Measurements from ENCODE around the gene SLFN13.

SLFN13 gene, protein sequence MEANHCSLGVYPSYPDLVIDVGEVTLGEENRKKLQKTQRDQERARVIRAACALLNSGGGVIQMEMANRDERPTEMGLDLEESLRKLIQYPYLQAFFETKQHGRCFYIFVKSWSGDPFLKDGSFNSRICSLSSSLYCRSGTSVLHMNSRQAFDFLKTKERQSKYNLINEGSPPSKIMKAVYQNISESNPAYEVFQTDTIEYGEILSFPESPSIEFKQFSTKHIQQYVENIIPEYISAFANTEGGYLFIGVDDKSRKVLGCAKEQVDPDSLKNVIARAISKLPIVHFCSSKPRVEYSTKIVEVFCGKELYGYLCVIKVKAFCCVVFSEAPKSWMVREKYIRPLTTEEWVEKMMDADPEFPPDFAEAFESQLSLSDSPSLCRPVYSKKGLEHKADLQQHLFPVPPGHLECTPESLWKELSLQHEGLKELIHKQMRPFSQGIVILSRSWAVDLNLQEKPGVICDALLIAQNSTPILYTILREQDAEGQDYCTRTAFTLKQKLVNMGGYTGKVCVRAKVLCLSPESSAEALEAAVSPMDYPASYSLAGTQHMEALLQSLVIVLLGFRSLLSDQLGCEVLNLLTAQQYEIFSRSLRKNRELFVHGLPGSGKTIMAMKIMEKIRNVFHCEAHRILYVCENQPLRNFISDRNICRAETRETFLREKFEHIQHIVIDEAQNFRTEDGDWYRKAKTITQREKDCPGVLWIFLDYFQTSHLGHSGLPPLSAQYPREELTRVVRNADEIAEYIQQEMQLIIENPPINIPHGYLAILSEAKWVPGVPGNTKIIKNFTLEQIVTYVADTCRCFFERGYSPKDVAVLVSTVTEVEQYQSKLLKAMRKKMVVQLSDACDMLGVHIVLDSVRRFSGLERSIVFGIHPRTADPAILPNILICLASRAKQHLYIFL

DNA sequence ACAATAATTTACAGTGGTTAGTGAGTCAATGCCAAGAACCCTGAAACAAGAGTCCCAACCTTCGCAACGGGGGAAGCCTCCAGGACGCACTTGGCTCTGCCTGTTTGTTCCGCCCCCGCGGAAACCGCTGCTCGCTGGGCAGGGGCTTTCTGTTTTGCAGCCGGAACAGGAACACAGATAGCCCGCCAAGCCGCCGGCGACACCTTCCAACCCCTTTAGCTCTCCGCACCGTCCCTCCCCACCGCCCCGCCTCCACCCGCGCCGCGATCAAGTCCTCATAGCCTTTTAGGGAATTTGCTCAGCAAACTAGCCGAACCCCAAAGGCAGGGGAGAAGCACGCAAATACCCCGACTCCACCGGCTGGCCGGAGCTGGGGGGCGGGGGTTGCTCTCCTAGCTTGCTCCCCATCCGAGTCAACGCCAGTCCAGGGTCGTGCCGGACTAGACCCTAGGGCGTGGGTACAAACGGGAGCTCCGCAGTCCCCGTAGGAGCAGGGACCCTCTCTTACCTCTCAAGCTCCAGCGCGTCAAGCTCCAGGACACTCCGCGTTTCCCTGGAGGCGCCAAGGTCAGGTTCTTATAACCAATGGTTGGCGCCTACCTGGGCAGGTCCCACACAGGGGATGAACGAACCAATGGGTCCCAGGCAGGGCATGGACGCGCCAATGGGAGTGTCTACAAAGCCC lies at the start of gene SLFN13:
Gene SLFN13, minus strand, starts transcription at position 553 of the 685 bp plus-strand sequence. CDS start 3,086 bp downstream, outside the sequence.
- no peaks in the 10 kb centered on the region for H4K20me1 ChIP-seq (ENCODE audit: insufficient read depth, low read length)
- peak within 1 kb of the TSS; percentile 85 for H3K4me3 ChIP-seq (ENCODE audit: low read length)
- H3K4me2 ChIP-seq (ENCODE audit: low read length) = peak within 1 kb of the TSS; percentile 89
- H3K27me3 ChIP-seq (ENCODE audit: low read depth, low read length) = no peaks in the 10 kb centered on the region
- H3K36me3 ChIP-seq (replicated peaks; ENCODE audit: low read depth, low read length) = no peaks in the 10 kb centered on the region
- H3K4me1 ChIP-seq (ENCODE audit: low read length) = peaks cover 13% of the 10 kb centered on the region
- no peaks in the 10 kb centered on the region; the same call in 1 of the 2 replicates for H3K79me2 ChIP-seq (ENCODE audit: low read length)
- H3K9me3 ChIP-seq (ENCODE audit: insufficient read depth, low read length) = no peaks in the 10 kb centered on the region
- TF ChIP-seq, protein P1, sequence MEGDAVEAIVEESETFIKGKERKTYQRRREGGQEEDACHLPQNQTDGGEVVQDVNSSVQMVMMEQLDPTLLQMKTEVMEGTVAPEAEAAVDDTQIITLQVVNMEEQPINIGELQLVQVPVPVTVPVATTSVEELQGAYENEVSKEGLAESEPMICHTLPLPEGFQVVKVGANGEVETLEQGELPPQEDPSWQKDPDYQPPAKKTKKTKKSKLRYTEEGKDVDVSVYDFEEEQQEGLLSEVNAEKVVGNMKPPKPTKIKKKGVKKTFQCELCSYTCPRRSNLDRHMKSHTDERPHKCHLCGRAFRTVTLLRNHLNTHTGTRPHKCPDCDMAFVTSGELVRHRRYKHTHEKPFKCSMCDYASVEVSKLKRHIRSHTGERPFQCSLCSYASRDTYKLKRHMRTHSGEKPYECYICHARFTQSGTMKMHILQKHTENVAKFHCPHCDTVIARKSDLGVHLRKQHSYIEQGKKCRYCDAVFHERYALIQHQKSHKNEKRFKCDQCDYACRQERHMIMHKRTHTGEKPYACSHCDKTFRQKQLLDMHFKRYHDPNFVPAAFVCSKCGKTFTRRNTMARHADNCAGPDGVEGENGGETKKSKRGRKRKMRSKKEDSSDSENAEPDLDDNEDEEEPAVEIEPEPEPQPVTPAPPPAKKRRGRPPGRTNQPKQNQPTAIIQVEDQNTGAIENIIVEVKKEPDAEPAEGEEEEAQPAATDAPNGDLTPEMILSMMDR (IDR thresholded peaks at IDR 0.05; ENCODE audit: low read depth, low read length) = no peak
- TF ChIP-seq EZH2phosphoT487 (IDR thresholded peaks at IDR 0.05; ENCODE audit: low read depth) = no peak
- H2AFZ ChIP-seq (ENCODE audit: low read depth, low read length) = peak within 1 kb of the TSS; percentile 99
- peak within 1 kb of the TSS; percentile 58 for H3K27ac ChIP-seq (ENCODE audit: low read length)
- H3K9ac ChIP-seq (ENCODE audit: low read length) = peak within 1 kb of the TSS; percentile 88

DNA sequence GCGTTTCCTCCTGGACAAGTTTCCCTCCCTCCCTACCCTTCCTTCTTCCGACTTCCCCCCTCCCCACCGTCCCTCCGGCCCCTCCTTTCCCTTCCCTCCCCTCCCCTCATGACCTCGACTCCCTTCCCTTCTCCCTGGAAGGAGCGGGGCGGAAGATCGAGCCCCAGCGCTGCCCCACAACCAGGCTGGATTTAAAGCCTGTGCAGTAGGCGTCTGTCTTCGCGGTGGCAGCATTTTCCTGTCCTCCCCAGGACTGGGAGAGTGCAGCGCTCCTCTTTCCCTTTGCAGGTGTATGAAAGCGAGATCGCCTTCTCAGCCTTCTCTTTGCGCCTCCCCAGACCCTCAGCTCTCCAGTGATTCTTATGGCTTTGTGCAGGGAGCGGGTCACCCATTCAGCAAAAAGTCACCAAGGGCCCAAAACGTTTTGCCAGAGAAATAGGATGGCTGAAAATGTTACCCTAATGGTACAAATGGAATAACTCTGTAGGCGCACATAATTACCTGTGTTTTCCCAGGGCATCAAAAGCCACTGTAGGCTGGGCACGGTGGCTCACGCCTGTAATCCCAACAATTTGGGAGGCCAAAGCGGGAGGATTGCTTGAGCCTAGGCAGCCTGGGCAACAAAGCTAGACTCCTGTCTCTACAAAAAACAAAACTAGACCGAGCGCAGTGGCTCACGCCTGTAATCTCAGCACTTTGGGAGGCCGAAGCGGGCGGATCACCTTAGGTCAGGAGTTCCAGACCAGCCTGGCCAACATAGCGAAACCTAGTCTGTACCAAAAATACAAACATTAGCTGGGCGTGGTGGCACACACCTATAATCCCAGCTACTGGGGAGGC lies 48.1 kb upstream of the SLFN13 start:
- H3K4me3 ChIP-seq (ENCODE audit: low read length) = no peak overlapping the region

DNA sequence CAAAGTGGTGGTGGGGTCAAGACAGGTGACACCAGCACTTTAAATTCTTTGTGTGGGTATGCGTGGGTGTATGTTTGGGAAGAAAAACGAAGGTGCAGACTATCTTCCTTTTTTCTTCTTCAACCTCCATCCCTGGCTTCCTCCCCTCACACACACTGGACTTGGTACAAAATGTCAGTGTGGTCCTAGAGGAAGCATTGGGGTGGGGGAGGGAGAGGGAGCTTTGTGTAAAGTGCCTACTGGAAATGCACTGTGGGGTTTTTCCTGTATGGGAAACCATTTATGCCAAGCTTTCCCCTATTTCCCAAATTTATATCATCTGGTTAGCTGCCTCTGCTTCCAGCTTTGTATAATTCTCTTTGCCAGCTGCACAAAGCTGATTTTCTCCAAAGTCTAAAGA lies 44.5 kb upstream of the SLFN13 start:
- TF ChIP-seq, protein P1 (IDR thresholded peaks at IDR 0.05; ENCODE audit: low read depth, low read length) = no peak
- no peak for TF ChIP-seq EZH2phosphoT487 (IDR thresholded peaks at IDR 0.05; ENCODE audit: low read depth)
- no peak overlapping the region for H3K27ac ChIP-seq (ENCODE audit: low read length)
- H4K20me1 ChIP-seq (ENCODE audit: insufficient read depth, low read length) = no peaks in the 10 kb centered on the region
- H3K9ac ChIP-seq (ENCODE audit: low read length) = no peak overlapping the region
- H2AFZ ChIP-seq (ENCODE audit: low read depth, low read length) = no peak overlapping the region
- peaks cover 21% of the 10 kb centered on the region for H3K27me3 ChIP-seq (ENCODE audit: low read depth, low read length)
- no peak overlapping the region for H3K4me3 ChIP-seq (ENCODE audit: low read length)
- H3K79me2 ChIP-seq (ENCODE audit: low read length) = no peaks in the 10 kb centered on the region
- H3K36me3 ChIP-seq (replicated peaks; ENCODE audit: low read depth, low read length) = no peaks in the 10 kb centered on the region
- no peaks in the 10 kb centered on the region for H3K9me3 ChIP-seq (ENCODE audit: insufficient read depth, low read length)
- H3K4me2 ChIP-seq (ENCODE audit: low read length) = no peak overlapping the region
- no peaks in the 10 kb centered on the region for H3K4me1 ChIP-seq (ENCODE audit: low read length)

More for the DNA sequence above, 48.1 kb upstream of the SLFN13 start:
- Histone ChIP-seq H3K79me2 (ENCODE audit: low read length) (no peaks in the 10 kb centered on the region), H3K27me3 (ENCODE audit: low read depth, low read length) (peaks cover 12% of the 10 kb centered on the region; the same call in 1 of the 2 replicates), H3K9ac (ENCODE audit: low read length) (no peak overlapping the region), H3K27ac (ENCODE audit: low read length) (no peak overlapping the region), H3K9me3 (ENCODE audit: insufficient read depth, low read length) (no peaks in the 10 kb centered on the region), H3K36me3 (replicated peaks; ENCODE audit: low read depth, low read length) (no peaks in the 10 kb centered on the region), H3K4me1 (ENCODE audit: low read length) (no peaks in the 10 kb centered on the region), H3K4me2 (ENCODE audit: low read length) (no peak overlapping the region), H4K20me1 (ENCODE audit: insufficient read depth, low read length) (no peaks in the 10 kb centered on the region), H2AFZ (ENCODE audit: low read depth, low read length) (no peak overlapping the region)
- TF ChIP-seq, protein P1 (IDR thresholded peaks at IDR 0.05; ENCODE audit: low read depth, low read length) = no peak
